Stomach (tissue), 4 donors: ENCODE measurements around the gene DDR1.

Experiments
- EP300 ChIP-seq: sonication (generic); formaldehyde crosslinking; IDR thresholded peaks from one replicate; pipeline ENCODE4 v1.6.1; 2017; ENCODE audit warnings: antibody characterized with exemption
- POLR2A ChIP-seq, 4 donors: fragments of 450-650 bp; IDR thresholded peaks; one replicate each; pipeline ENCODE4 v1.6.1; 2016; ENCODE audit warnings: antibody characterized with exemption in 4 of 4, control low read depth in 2 of 4, mild to moderate bottlenecking in 1 of 4, moderate library complexity in 1 of 4
- POLR2AphosphoS5 ChIP-seq, 3 donors: sonication (generic); formaldehyde crosslinking; IDR thresholded peaks; one replicate each; pipeline ENCODE4 v1.6.1; 2016; ENCODE audit warnings: antibody characterized with exemption in 3 of 3
- TF ChIP-seq, protein P1 (sequence below), 7 experiments: fragments of 450-650 bp in 4 of 7; fragments of 200-600 bp in 3 of 7; sonication (generic) in 3 of 7; IDR thresholded peaks; one replicate each; pipeline ENCODE4 v1.5.1; 2016 to 2019; ENCODE audit warnings: antibody characterized with exemption in 7 of 7, control low read depth in 2 of 7, mild to moderate bottlenecking in 1 of 7

DNA sequence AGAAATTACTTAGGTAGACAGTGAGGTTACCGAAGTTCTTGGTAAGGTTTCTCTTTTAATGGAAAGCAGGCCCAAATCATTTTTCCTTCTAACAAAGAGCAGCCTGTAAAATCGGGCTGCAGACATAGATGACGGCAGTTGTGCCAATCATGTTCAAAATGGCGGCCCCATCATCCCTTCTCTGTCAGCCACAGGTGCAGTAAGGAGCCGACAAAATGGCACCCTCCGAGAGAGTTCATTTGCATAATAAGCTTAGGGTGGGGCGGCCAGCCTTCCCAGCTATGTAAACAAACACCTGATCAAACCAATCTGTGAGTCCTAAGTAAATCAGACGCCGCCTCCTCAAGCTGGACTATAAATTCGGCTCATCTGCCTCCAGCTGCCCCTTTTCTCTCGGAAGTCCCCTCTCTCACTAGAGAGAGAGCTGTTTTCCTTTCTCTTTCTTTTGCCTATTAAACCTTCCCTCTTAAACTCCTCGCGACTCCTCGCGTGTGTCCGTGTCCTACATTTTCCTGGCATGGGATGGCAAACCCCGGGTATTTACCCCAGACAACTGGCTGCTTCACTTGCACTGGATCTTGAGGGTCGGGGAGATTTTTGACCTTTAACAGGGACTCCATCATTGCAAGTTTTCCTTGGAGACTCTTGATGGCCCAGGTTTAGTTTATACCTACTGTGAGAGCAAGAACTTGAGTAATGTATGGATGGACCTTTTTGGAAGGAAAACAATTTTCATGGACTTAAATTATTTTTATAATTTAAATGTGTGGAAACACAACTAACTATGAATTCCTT, 8.9 kb upstream of the DDR1 start:
- TF ChIP-seq, protein P1, sequence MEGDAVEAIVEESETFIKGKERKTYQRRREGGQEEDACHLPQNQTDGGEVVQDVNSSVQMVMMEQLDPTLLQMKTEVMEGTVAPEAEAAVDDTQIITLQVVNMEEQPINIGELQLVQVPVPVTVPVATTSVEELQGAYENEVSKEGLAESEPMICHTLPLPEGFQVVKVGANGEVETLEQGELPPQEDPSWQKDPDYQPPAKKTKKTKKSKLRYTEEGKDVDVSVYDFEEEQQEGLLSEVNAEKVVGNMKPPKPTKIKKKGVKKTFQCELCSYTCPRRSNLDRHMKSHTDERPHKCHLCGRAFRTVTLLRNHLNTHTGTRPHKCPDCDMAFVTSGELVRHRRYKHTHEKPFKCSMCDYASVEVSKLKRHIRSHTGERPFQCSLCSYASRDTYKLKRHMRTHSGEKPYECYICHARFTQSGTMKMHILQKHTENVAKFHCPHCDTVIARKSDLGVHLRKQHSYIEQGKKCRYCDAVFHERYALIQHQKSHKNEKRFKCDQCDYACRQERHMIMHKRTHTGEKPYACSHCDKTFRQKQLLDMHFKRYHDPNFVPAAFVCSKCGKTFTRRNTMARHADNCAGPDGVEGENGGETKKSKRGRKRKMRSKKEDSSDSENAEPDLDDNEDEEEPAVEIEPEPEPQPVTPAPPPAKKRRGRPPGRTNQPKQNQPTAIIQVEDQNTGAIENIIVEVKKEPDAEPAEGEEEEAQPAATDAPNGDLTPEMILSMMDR (IDR thresholded peaks at IDR 0.05), result no peak
- TF ChIP-seq POLR2AphosphoS5 (IDR thresholded peaks at IDR 0.05) (no peak), EP300 (no peak), POLR2A (IDR thresholded peaks at IDR 0.05) (no peak)
